Upper lobe of left lung (tissue), 6 donors: ENCODE data around the gene CDC23. TPM values are rescaled to one million over a fixed set of nuclear protein-coding genes. Genes with fewer than 3 reads are reported as not detected.
A peak's percentile ranks its signal among the peaks of the same experiment; 100 is the strongest.
"Not testable (repeated sequence)": the region's sequence is repeated elsewhere in the genome, so short reads cannot be mapped to it uniquely, and the experiment has no call there.

ENCODE experiments used
- ATAC-seq, 2 donors: fragments of 200-7000 bp; cut with Tn5 transposase; one replicate each; pipeline ENCODE4 v1.9.1; 2022; ENCODE audit warnings: mild to moderate bottlenecking in 2 of 2, moderate library complexity in 2 of 2; ENCODE audit not compliant: low FRiP score in 2 of 2
- DNase-seq, 2 donors: peaks; one replicate each; pipeline ENCODE4 v3.0.0-alpha.2; 2019 to 2020
- H3K27ac ChIP-seq, 4 donors: fragments of 200-600 bp; sonication (generic); one replicate each; pipeline ENCODE4 v1.5.1; 2016 to 2019
- H3K27me3 ChIP-seq, 4 donors: fragments of 200-600 bp; sonication (generic); one replicate each; pipeline ENCODE4 v1.5.1; 2017 to 2019
- H3K36me3 ChIP-seq, 4 donors: fragments of 200-600 bp; sonication (generic); one replicate each; pipeline ENCODE4 v1.5.1; 2016 to 2019
- H3K4me1 ChIP-seq, 4 donors: fragments of 200-600 bp; sonication (generic); one replicate each; pipeline ENCODE4 v1.5.1; 2018 to 2019
- H3K4me3 ChIP-seq, 4 donors: fragments of 200-600 bp; sonication (generic); one replicate each; pipeline ENCODE4 v1.5.1; 2017 to 2019; ENCODE audit warnings: mild to moderate bottlenecking in 2 of 4, moderate library complexity in 1 of 4
- H3K9me3 ChIP-seq, 4 donors: fragments of 200-600 bp; sonication (generic); one replicate each; pipeline ENCODE4 v1.5.1; 2018 to 2019
- EP300 ChIP-seq, 4 donors: sonication (generic); formaldehyde crosslinking; IDR thresholded peaks; one replicate each; pipeline ENCODE4 v1.5.1; 2017; ENCODE audit warnings: antibody characterized with exemption in 4 of 4, control low read depth in 2 of 4
- POLR2A ChIP-seq, 4 donors: fragments of 450-650 bp; IDR thresholded peaks; one replicate each; pipeline ENCODE4 v1.5.1; 2016 to 2017; ENCODE audit warnings: antibody characterized with exemption in 4 of 4, mild to moderate bottlenecking in 2 of 4
- POLR2AphosphoS5 ChIP-seq, 2 donors: sonication (generic); formaldehyde crosslinking; IDR thresholded peaks; one replicate each; pipeline ENCODE4 v1.5.1; 2017; ENCODE audit warnings: antibody characterized with exemption in 2 of 2
- WGBS, 2 donors: methylation state at CpG; one replicate each; pipeline ENCODE4 v1.1.5; 2017 to 2018; 5-methylcytosine and 5-hydroxymethylcytosine counted together
- total RNA-seq, 6 donors: library from RNA; depleted of rRNA in 4 of 6; stranded (reverse); fragments of >200 nt in 4 of 6; gene quantifications; one replicate each; pipeline versions ENCODE4 v1.1.0 to v1.2.1, GENCODE V29; 2016 to 2021
- TF ChIP-seq, protein P1 (sequence below), 6 experiments: fragments of 450-650 bp in 4 of 6; fragments of 200-600 bp in 2 of 6; sonication (generic) in 2 of 6; IDR thresholded peaks; one replicate each; pipeline ENCODE4 v1.5.1; 2016 to 2019; ENCODE audit warnings: antibody characterized with exemption in 6 of 6
- donor health status: DM: no; HTN: no; CAD: no; lungs with moderate emphysema.
- donor health status: DM: no; HTN: yes; CAD: no; lungs with severe emphysema.

Gene CDC23
- total RNA-seq, 6 donors from 2014 or later = 8.4 to 23.2 (median 17.3) TPM

DNA sequence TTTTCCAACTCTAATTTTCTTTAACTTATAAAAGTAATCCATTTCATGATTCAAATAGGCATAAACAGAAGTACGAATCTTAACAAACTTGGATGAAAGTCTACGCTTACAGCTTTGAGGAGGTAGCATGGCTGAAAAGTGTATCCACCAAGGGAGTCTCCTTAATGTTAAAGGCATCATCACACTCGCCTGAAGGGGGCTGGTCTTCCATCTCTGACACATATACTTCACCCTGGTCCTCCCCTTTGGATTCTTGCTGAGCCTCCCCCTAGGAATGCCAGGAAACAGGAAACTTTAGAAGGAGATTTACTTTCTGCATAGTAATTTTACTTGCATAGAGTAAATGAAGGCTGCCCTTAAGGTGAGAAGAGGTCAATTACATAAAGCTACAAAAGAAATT is 63.6 kb downstream of the CDC23 start:
- 45 to 57% methylated on average over 3 of the region's 3 CpGs for WGBS, 2 donors

DNA sequence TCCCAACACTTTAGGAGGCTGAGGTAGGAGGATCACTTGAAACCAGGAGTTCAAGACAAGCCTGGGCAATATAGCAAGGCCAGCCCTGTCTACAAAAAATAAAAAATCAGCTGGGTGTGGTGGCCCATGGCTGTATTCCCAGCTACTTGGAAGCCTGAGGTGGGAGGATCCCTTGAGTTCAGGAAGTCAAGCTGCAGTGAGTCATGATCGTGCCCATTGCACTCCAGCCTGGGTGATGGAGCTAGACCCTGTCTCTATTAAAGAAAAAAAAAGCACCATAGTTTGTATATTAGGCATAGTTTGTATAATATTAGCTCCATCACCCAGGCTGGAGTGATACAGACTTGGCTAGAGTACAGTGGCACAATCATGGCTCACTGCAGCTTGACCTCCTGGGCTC is 64.3 kb downstream of the CDC23 start:
- ATAC-seq (peak in 1 of 2 donors; percentile 80), DNase-seq (peak in 1 of 2 donors; percentile 33)
- WGBS, 2 donors = 24 to 45% methylated on average over 1 of the region's 1 CpG

More for the DNA sequence above, 63.6 kb downstream of the CDC23 start:
- H3K36me3 ChIP-seq = no peaks in the 10 kb centered on the region
- no peak overlapping the region for H3K27ac ChIP-seq
- DNase-seq = no peak
- TF ChIP-seq POLR2A (IDR thresholded peaks at IDR 0.05) = no peak
- TF ChIP-seq, protein P1, sequence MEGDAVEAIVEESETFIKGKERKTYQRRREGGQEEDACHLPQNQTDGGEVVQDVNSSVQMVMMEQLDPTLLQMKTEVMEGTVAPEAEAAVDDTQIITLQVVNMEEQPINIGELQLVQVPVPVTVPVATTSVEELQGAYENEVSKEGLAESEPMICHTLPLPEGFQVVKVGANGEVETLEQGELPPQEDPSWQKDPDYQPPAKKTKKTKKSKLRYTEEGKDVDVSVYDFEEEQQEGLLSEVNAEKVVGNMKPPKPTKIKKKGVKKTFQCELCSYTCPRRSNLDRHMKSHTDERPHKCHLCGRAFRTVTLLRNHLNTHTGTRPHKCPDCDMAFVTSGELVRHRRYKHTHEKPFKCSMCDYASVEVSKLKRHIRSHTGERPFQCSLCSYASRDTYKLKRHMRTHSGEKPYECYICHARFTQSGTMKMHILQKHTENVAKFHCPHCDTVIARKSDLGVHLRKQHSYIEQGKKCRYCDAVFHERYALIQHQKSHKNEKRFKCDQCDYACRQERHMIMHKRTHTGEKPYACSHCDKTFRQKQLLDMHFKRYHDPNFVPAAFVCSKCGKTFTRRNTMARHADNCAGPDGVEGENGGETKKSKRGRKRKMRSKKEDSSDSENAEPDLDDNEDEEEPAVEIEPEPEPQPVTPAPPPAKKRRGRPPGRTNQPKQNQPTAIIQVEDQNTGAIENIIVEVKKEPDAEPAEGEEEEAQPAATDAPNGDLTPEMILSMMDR (IDR thresholded peaks at IDR 0.05) = no peak
- ATAC-seq = no peak
- H3K27me3 ChIP-seq = no peaks in the 10 kb centered on the region
- no peaks in the 10 kb centered on the region for H3K4me1 ChIP-seq
- H3K4me3 ChIP-seq = no peak overlapping the region
- H3K9me3 ChIP-seq = no peaks in the 10 kb centered on the region

GRCh38 chr5:138143578-138143977 is 69.5 kb downstream of the CDC23 start:
- 93 to 97% methylated on average over 6 of the region's 6 CpGs for WGBS, 2 donors
- ATAC-seq, DNase-seq, H3K27ac ChIP-seq, H3K4me3 ChIP-seq, H3K27me3 ChIP-seq, H3K4me1 ChIP-seq, H3K36me3 ChIP-seq, H3K9me3 ChIP-seq: not testable (repeated sequence)

More for the DNA sequence above, 64.3 kb downstream of the CDC23 start:
- H3K4me1 ChIP-seq = no peaks in the 10 kb centered on the region
- TF ChIP-seq POLR2AphosphoS5 (IDR thresholded peaks at IDR 0.05) (no peak), EP300 (IDR thresholded peaks at IDR 0.05) (no peak), POLR2A (IDR thresholded peaks at IDR 0.05) (no peak)
- TF ChIP-seq, protein P1 (IDR thresholded peaks at IDR 0.05) = no peak
- H3K27me3 ChIP-seq = no peaks in the 10 kb centered on the region
- H3K27ac ChIP-seq = no peak overlapping the region
- no peak overlapping the region for H3K4me3 ChIP-seq
- no peaks in the 10 kb centered on the region for H3K9me3 ChIP-seq
- H3K36me3 ChIP-seq = no peaks in the 10 kb centered on the region

GRCh38 chr5:138141734-138142133 is 71.4 kb downstream of the CDC23 start:
- no peak overlapping the region for H3K4me3 ChIP-seq
- no peaks in the 10 kb centered on the region for H3K9me3 ChIP-seq
- H3K36me3 ChIP-seq = no peaks in the 10 kb centered on the region
- H3K27me3 ChIP-seq = no peaks in the 10 kb centered on the region
- 84 to 85% methylated on average over 1 of the region's 1 CpG for WGBS, 2 donors
- peaks cover 0 to 10% (median 1%) of the 10 kb centered on the region in 4 donors for H3K4me1 ChIP-seq
- DNase-seq (no peak), ATAC-seq (no peak)
- no peak overlapping the region for H3K27ac ChIP-seq
- TF ChIP-seq POLR2A (IDR thresholded peaks at IDR 0.05) (no peak), POLR2AphosphoS5 (IDR thresholded peaks at IDR 0.05) (no peak), EP300 (IDR thresholded peaks at IDR 0.05) (no peak)
- TF ChIP-seq, protein P1 (IDR thresholded peaks at IDR 0.05) = no peak

- TF ChIP-seq EP300 (IDR thresholded peaks at IDR 0.05) (no peak), POLR2AphosphoS5 (IDR thresholded peaks at IDR 0.05) (no peak), POLR2A (IDR thresholded peaks at IDR 0.05) (no peak)
- TF ChIP-seq, protein P1 (IDR thresholded peaks at IDR 0.05) = no peak
- H3K36me3 ChIP-seq = no peaks in the 10 kb centered on the region
- H3K27me3 ChIP-seq = no peaks in the 10 kb centered on the region
- H3K9me3 ChIP-seq = no peaks in the 10 kb centered on the region
- no peak overlapping the region for H3K27ac ChIP-seq
- DNase-seq (peak in 1 of 2 donors; percentile 22), ATAC-seq (no peak)
- no peak overlapping the region for H3K4me3 ChIP-seq
- H3K4me1 ChIP-seq = peaks cover 0 to 10% (median 1%) of the 10 kb centered on the region in 4 donors
- 55 to 70% methylated on average over 4 of the region's 4 CpGs for WGBS, 2 donors
Measured at GRCh38 chr5:138140268-138140667, 72.9 kb downstream of the CDC23 start.
